Fibroblast of villous mesenchyme (primary cell): ENCODE results near the gene ADRA1B. TPM values are rescaled to one million over a fixed set of nuclear protein-coding genes. Genes with fewer than 3 reads are reported as not detected.
"Not testable (repeated sequence)": the region's sequence is repeated elsewhere in the genome, so short reads cannot be mapped to it uniquely, and the experiment has no call there.

ENCODE experiments used
- DNase-seq: peaks from one replicate; pipeline ENCODE4 v3.0.0-alpha.2; 2010; ENCODE audit warnings: low read depth
- H3K4me3 ChIP-seq: 2 replicates; pipeline ENCODE4 v1.5.1; 2011; ENCODE audit warnings: low read depth, mild to moderate bottlenecking, low read length
- total RNA-seq: library from RNA; depleted of rRNA; stranded (reverse); fragments of >200 nt; gene quantifications from 2 replicates; pipeline ENCODE4 v1.2.3, GENCODE V29; 2012
- TF ChIP-seq, protein P1 (sequence below): IDR thresholded peaks from 2 replicates; pipeline ENCODE4 v1.5.1; 2012; ENCODE audit warnings: low read depth, mild to moderate bottlenecking, low read length; ENCODE audit not compliant: insufficient read depth

The ADRA1B gene
- total RNA-seq, 1 donor: 0.43 TPM

- TF ChIP-seq, protein P1, sequence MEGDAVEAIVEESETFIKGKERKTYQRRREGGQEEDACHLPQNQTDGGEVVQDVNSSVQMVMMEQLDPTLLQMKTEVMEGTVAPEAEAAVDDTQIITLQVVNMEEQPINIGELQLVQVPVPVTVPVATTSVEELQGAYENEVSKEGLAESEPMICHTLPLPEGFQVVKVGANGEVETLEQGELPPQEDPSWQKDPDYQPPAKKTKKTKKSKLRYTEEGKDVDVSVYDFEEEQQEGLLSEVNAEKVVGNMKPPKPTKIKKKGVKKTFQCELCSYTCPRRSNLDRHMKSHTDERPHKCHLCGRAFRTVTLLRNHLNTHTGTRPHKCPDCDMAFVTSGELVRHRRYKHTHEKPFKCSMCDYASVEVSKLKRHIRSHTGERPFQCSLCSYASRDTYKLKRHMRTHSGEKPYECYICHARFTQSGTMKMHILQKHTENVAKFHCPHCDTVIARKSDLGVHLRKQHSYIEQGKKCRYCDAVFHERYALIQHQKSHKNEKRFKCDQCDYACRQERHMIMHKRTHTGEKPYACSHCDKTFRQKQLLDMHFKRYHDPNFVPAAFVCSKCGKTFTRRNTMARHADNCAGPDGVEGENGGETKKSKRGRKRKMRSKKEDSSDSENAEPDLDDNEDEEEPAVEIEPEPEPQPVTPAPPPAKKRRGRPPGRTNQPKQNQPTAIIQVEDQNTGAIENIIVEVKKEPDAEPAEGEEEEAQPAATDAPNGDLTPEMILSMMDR: no peak
- DNase-seq: no peak
Observed at GRCh38 chr5:159961176-159962160, 45.2 kb downstream of the ADRA1B start.

GRCh38 chr5:159962214-159962613 is 45.9 kb downstream of the ADRA1B start:
- no peak for DNase-seq
- TF ChIP-seq, protein P1: no peak
- no peak overlapping the region for H3K4me3 ChIP-seq

More at GRCh38 chr5:159961176-159962160, 45.2 kb downstream of the ADRA1B start:
- H3K4me3 ChIP-seq: no peak overlapping the region

- no peak overlapping the region for H3K4me3 ChIP-seq
- DNase-seq: no peak
- TF ChIP-seq, protein P1: no peak
Observed at GRCh38 chr5:159963935-159964334, 47.7 kb downstream of the ADRA1B start.

DNA sequence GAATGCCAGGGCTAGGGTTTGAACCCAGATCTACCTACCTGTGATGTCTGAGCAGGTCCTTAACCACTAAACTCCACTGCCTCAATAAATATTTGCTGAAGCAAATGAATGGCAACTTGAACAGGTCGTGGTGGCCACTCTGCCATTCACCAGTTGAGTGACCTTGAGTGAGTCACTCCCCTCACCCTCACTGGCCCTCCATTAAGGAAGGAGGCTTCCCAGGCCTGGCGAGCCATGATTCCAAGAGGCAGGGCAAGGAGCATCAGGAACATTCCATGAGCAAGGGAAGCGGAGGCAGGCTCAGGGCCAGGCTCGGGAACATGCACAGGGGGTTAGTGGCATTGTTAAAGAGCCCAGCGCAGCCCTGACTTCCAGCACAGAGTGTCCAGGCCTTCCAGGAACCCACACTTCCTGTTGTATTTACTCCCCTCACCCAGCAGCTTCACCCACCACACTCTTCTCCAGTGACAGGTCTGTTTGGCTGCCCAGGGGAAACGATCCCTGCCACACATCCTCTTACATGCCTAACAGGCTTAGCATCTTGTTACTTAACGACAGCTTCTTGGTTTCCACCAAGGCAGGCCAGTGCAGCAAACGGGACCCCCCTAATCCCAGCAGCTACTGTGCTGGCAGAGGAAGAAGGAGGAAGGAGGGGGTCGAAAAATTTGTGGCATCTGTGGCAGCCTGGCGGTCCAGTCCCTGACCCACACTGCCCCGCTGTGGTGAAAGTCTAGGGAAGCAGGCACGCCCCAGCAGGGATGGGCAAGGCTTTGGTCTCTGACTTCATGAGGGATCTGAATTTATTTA is 49.0 kb downstream of the ADRA1B start:
- no peak overlapping the region for H3K4me3 ChIP-seq
- peak; percentile 52 for DNase-seq
- TF ChIP-seq, protein P1: peak; percentile 77

DNA sequence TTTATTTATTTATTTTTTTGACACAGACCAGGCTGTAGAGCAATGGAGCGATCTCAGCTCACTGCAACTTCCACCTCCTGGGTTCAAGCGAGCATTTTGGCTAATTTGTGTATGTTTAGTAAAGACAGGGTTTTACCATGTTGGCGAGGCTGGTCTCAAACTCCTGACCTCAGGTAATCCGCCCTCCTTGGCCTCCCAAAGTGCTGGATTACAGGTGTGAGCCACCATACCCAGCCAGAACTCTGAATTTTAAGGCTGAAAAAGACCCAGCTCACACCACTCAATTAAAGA is 49.5 kb downstream of the ADRA1B start:
- not testable (repeated sequence) for H3K4me3 ChIP-seq, DNase-seq

GRCh38 chr5:159969966-159970365 is 53.7 kb downstream of the ADRA1B start:
- DNase-seq: no peak
- TF ChIP-seq, protein P1: no peak
- H3K4me3 ChIP-seq: no peak overlapping the region

GRCh38 chr5:159971038-159971437 is 54.8 kb downstream of the ADRA1B start:
- DNase-seq: peak; percentile 52
- no peak overlapping the region for H3K4me3 ChIP-seq
- TF ChIP-seq, protein P1: no peak
